Stimulated activated CD4-positive, alpha-beta T cell treated with anti-CD3 and anti-CD28 coated beads, Interleukin-1b, Interleukin-23, amount 100 ng/mL, for 4 hours (primary cell): ENCODE data around the gene HOXA4.
A peak's percentile ranks its signal among the peaks of the same experiment; 100 is the strongest.

ENCODE experiments used
- DNase-seq, 2 donors: peaks; one replicate each; pipeline ENCODE4 v3.0.0-alpha.2; 2020; ENCODE audit warnings: low read depth in 2 of 2

Gene HOXA4

DNA sequence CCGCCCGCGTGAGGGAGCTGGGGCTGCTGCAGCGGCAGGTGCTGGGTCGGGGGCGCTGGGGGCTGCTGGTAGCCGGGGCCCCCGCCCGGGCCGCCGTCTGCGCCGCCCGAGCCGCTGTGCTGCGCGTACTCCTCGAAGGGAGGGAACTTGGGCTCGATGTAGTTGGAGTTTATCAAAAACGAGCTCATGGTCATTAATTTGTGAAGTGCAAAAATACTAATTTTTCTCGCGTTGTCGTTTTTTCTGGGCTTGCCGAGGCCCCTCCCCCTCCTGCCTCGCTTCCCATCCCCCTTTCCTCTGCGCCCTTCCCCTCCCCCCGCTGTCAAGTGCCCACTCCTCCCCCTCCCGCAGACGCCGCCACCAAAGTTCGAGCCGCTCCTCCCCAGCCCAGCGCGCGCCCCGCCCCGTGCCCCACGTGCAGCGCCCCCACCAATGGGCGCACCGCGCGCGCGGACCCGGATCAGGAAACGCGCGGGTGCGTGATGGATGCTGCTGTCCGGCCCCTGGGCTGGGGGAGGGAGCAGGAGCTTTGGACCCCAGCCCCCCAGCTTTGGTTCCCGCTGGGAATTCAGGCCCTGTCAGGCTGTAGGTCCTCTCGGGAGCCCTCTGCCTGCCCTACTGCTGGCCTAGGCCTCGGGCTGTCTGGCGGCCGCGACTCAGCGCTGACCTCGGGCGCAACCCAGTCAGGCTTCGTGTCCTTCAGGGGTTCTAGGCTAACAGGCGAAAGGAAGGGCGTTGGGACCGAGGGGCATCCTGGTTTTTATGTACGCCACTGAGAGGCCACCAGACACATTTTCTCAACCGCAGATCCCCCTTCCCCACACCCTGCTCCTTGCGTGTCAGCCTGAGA lies at the start of gene HOXA4:
TSS of gene HOXA4 (minus strand) at position 218 of the 850 bp plus-strand sequence. CDS start at position 194, 24 bp downstream.
- DNase-seq, result peak; percentile 65 to 66

DNA sequence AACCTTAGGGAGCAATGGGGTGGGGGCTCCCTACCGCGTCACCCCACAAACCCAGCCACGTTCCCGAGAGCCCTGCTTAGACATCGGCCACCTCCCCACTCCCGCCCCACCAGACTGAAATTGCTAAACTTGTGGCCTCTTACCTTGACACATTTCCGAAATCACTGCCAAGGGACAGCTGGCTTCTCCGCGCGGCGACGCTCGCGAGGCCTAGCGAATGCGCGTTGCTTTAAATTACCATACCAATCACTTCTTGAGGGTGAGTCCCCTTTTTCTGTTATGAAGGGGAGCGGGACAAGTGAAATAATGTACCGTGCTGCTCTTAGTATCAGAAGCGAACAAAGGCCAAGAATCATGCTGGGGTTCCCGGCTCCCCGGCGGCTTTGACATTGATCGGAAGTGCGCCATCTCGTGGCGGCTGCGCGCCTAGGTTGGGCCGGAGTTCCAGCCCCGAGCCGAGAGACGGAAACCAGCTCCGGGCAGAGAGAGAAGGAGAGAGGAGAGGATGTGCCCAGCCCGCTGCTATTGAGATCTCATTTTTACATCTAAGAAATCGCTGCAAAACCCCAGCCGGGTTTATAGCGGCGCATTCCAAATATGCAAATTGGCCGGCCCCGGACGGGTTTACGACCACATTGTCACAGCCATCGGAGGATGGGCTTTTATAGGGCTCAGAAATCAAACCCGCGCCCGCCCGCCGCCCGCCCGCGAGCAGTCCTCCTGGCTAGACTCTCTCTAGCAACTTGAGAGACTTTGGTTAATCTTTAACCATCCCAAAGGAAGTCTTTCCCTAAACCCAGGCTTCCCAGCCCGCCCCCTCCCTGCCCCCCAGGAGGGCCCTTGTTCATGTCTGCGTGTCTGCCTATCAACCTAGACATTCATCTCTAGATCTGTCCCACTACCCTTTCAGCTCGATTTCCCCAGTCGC lies 49.2 kb upstream of the HOXA4 start:
- DNase-seq, result peak; percentile 57 to 60

- DNase-seq, result no peak
Observed at GRCh38 chr7:27179030-27179429, 48.5 kb upstream of the HOXA4 start.

DNA sequence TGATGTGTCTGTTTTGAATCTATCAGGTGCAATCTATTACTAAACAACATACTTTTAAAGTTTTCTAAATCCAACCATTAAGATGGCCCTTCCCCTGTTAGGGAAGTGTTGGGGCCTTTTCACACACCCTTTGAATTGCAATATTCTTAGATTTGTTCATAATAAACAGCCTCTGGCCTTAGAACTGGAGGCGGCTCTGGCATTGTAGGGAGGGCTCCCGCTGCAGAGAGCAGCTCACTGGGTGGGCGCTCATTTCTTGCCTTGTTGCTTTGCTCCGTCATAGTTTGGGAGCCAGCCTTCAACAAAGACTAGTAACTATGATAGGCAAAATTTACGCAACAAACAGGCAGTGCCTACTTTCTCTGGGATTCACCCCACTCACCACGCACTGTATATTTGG lies 47.8 kb upstream of the HOXA4 start:
- DNase-seq, result no peak

DNA sequence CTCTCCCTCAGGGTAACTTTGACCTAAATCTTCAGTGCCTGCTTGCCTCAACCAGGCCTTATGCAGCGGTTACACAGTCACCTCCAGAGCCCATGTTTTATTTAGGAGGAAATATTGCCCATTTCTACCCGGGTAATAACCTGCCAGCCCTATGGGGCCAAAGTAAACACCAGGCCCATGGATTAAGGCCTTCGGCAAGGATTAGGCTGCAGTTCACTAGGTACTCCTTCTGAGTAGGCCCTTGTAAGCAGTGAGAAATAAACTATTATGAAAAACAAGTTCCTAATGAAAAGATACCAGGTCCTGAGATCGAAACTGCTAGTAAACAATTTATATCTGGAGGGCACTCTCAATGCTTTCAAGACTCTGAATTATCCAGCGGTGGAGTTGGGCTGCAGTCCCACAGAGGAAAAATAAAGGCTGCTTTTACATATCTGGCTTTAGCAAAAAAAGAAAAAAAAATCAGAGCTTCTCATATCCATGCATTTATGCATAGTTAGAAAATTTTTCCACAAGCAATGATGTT lies 47.3 kb upstream of the HOXA4 start:
- no peak for DNase-seq

GRCh38 chr7:27176962-27177794 lies 46.6 kb upstream of the HOXA4 start:
- DNase-seq, result no peak

DNA sequence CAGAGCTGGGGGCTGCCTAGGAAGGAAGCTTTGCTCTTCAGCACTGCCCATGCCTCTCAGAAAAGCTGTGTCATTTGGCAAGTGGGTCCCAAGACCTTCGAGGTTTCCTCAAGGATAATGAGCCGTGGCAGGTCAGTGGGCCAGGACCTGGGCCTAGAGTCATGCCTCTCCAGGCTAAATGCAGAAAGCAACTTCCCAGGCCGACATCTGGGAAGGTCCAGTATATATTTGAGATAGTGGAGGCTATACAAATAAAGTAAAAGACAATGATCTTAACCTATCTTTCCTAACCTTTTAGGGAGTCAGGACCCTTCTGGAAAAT lies 45.9 kb upstream of the HOXA4 start:
- DNase-seq, result no peak

DNA sequence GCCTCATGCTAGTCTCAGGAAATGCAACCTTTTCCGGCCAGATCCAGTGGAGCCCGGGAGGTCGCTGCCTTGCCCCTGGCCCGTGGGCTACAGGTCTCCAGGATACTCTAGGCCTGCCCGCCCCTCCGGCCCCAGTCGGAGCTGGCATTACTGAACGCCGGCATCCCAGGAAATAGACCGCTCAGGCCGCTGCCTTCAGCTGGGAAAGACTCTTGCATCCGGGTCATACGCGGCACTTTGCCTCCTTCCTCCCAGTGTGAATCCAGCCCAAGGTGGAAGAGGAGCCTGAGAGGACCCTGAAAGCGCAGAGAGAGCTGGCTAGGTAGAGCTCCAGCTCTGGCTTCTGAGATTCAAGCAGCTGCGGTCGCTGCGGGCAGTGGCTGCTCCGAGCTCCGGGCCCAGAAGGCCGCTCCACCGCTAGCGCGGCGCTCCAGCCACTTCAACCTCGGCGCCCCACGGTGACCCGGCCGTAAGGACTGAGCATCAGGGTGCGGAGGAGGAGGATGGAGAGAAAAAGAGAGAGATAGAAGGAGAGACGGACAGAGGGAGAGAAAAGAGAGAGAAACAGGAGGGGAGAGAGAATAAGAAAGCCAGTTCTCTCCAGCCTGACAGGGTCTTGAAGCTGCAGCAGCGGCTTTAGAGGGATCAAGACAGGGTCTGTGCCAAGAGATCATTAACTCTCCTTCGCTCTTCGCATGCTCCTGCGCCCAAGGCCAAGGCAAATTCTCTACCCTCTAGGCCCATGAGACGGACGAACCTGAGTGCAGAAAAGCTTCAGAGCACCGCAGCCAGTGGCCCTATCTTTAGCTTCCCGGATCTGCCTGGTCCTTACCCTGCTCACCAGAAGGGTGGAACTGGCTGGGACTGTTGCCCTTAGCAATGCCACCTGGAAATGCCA lies 45.3 kb upstream of the HOXA4 start:
- no peak for DNase-seq

DNA sequence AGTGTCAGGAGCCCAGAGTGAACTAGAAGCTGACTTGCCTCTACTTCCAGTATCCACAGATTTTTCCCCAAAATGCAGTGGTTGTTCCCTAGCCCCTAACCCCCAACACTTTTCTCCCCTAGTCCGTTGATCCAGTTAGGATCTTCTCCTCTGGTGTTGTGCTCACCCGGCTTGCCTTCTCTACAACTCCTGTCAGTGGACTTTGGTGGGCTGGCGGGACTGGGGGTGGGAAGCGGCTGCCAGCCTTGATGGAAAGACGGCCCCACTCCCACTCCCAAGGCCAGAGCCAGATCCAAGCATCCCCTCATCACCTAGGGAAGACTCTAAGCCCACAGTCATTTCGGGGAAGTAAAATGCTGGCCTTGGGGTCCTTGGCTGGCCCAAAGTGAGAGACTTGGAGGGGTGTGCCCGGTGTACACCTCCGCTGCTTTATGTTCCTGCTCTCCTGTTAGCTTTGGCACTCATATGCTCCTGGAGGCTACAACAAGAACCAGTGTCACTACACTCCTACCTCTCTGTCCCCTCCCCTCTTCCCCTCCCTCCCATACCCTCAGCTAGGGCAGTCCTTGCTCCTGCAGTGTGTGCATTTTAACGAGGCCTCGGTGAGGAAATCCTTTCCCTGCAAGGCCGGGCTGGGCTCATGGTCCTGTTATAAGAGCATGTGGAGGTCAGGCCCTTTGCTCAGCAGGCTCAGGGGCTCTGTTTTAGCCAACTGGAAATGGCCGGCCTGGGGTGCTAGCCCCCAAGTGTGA lies 44.5 kb upstream of the HOXA4 start:
- DNase-seq, result no peak

DNA sequence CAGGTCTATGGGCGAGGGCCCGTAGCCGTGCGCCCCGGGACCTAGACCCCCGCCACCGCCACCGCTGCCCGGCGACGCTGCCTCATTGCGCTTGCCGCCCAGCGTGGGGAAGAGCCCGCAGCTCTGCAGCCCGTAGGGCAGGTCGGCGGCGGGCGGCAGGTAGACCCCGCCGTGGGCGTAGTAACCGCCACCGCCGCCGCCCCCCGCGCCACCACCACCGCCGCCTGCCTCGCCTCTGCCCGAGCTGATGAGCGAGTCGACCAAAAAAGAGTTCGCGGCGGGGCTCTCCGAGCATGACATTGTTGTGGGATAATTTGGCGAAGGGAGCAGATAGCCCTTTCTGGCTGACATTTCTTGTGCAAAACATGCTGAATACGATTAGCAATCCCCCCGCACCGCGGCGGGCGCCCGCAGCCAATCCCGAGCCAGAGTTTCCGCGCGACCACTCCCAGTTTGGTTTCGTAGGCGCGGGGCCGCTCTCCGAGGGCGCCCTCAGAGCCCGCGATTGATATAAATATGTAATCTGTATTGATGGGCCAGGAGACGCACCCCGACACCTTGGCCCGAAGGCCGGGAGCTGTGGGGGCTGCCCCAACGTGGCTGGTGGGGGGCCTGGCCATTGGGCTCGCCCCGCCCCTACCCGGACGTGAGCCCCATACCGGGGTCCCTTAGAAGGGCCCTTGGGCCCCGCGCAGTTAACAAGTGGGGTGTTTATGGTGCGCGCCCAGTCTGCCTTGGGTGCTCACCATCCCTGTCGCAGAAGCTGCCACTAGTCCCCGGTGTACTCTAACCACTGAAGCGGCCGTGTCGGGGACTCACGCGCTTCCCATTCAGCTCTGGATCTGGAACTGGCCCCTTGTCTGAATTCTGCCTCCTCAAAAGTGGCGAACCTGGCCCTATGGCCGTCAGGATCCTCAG lies 43.7 kb upstream of the HOXA4 start, which contains the start of gene HOXA10:
TSS of gene HOXA10 (minus strand) at position 365 of the 918 bp plus-strand sequence. CDS start at position 351, 14 bp downstream.
- no peak for DNase-seq

GRCh38 chr7:27173511-27173955 lies 43.0 kb upstream of the HOXA4 start:
- DNase-seq, result no peak

DNA sequence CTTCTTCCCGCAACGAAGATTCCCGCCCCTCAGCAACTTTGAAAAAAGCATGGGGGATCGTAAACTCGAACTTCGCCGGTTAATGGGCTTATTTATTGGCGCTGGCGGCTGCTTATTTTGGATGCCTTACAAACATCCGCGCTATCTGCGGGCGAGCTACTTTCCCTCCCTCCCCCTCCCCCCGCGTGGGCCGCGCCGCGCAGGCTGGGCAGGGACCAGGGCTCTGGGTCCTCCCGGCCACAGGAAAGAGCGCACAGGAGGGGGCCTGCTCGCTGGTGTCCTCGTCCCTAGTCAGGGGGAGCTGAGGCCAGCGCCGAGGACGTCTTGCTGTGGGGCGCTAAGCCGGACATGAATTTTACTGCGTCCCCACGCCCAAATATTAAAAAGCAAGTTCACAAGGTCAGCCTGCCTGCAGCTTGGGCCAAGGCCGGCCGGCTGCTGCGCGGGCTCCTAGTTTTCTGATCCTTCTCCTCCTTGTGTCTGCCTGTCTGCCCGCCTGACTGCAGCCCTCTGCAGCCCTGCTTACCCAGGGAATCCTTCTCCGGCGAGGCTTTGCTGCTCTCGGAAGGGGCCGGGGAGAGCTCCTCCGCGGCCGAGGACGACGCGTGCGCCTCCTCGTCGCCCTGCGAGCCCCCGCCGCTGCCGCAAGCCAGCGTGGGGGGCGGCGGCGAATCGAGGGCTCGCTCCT lies 42.4 kb upstream of the HOXA4 start:
- no peak for DNase-seq

GRCh38 chr7:27172315-27172774 lies 41.8 kb upstream of the HOXA4 start:
- no peak for DNase-seq

GRCh38 chr7:27171637-27172314 lies 41.2 kb upstream of the HOXA4 start:
- no peak for DNase-seq

DNA sequence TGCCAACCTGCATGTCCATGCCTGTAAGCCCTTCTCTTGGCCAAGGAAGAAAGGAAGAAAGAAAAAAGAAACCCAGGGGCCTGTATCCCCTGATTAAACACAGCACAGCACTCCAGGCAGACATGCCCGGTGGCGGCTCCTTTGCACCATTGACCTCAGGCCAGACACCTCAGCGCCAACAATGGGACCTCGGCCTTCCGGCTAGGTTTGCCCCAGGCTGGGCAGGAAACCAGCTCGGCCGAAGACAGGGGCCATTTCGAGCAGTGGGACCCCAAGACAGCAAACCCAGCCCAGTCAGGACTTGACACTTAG lies 40.7 kb upstream of the HOXA4 start:
- no peak for DNase-seq

- DNase-seq, result no peak
Observed at GRCh38 chr7:27170426-27171324, 40.1 kb upstream of the HOXA4 start.
